ENCODE data around the gene SLC6A3.

DNA sequence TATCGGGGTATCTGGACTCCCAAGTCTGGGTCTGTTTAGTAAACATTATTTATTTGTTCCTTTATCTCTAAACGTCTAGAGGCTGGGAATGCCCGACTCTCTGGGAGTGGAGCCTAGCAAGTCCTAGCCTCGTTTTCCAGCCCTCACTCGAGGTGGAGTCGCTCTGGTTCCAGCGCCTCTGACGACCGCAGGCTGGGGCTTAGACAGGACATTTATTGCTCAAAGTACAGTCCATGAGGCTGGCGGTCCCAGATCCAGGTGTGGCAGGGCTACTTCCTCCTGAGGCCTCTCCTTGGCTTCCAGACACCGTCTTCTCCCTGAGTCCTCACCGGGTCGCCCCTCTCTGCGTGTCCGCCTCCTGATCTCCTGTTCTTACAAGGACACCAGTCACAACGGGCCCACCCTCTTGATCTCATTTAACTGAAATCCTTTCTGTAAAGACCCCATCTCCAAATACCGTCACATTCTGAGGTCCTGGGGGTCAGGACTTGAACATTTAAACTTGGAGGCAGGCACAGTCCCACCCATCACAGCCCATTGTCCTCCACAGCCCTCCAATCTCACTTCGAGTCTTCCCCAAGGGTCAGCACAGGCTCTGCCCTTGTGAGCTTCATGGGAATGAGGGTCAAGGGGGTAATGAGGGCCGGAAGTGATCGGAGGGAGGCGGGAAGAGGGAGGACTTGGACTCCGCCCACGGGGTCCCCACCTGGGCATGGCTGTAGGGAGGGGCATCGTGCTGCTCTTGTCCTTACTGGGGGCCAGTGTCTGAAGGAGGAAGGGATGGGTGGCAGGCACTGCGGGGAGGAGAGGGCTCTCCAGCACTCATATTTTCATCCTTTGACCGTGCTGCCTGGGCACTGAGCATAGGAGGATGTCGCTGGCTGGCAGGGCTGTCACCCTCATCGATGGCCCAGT is 88.1 kb downstream of the SLC6A3 start:
- TF ChIP-seq ZNF274 (IDR thresholded peaks at IDR 0.05; ENCODE audit: low read depth, low read length) (no peak), SUZ12 (IDR thresholded peaks at IDR 0.05; ENCODE audit: extremely low read depth, insufficient read depth, insufficient read length) (no peak)
